CD4-positive, alpha-beta T cell treated with Interleukin-15 for 4 hours (primary cell): ENCODE data around the gene C4BPA.

Experiments used
- DNase-seq: peaks from one replicate; pipeline ENCODE4 v3.0.0-alpha.2; 2020; ENCODE audit warnings: low spot score

Gene C4BPA

GRCh38 chr1:207124389-207124788 lies 20.4 kb downstream of the C4BPA start:
- no peak for DNase-seq

- DNase-seq, result no peak
Measured at GRCh38 chr1:207128336-207128921, 24.4 kb downstream of the C4BPA start.

GRCh38 chr1:207129053-207129452 lies 25.0 kb downstream of the C4BPA start:
- DNase-seq, result no peak

- DNase-seq, result no peak
Measured at GRCh38 chr1:207130252-207131036, 26.4 kb downstream of the C4BPA start.

GRCh38 chr1:207131163-207131562 lies 27.1 kb downstream of the C4BPA start:
- DNase-seq, result no peak

- no peak for DNase-seq
Measured at GRCh38 chr1:207134581-207134980, 30.5 kb downstream of the C4BPA start.

GRCh38 chr1:207139616-207140015 lies 35.6 kb downstream of the C4BPA start:
- DNase-seq, result no peak

- no peak for DNase-seq
Measured at GRCh38 chr1:207140536-207140935, 36.5 kb downstream of the C4BPA start.

GRCh38 chr1:207145401-207146058 lies 41.5 kb downstream of the C4BPA start:
- DNase-seq, result no peak

GRCh38 chr1:207151920-207152319 lies 47.9 kb downstream of the C4BPA start:
- DNase-seq, result no peak

- no peak for DNase-seq
Measured at GRCh38 chr1:207152792-207153468, 48.9 kb downstream of the C4BPA start.

GRCh38 chr1:207155028-207155427 lies 51.0 kb downstream of the C4BPA start:
- DNase-seq, result no peak

- no peak for DNase-seq
Measured at GRCh38 chr1:207156095-207156494, 52.1 kb downstream of the C4BPA start.

GRCh38 chr1:207156826-207157225 lies 52.8 kb downstream of the C4BPA start:
- no peak for DNase-seq

- DNase-seq, result no peak
Measured at GRCh38 chr1:207164086-207164485, 60.1 kb downstream of the C4BPA start.

- DNase-seq, result no peak
Measured at GRCh38 chr1:207172321-207172720, 68.3 kb downstream of the C4BPA start.

GRCh38 chr1:207172885-207173284 lies 68.9 kb downstream of the C4BPA start:
- no peak for DNase-seq

- DNase-seq, result no peak
Measured at GRCh38 chr1:207173396-207173795, 69.4 kb downstream of the C4BPA start.

GRCh38 chr1:207174913-207175312 lies 70.9 kb downstream of the C4BPA start:
- no peak for DNase-seq

GRCh38 chr1:207179036-207179435 lies 75.0 kb downstream of the C4BPA start:
- no peak for DNase-seq

- DNase-seq, result no peak
Measured at GRCh38 chr1:207181847-207182246, 77.8 kb downstream of the C4BPA start.

GRCh38 chr1:207186503-207186902 lies 82.5 kb downstream of the C4BPA start:
- no peak for DNase-seq

GRCh38 chr1:207188901-207189300 lies 84.9 kb downstream of the C4BPA start:
- no peak for DNase-seq
